Activated CD8-positive, alpha-beta T cell treated with anti-CD3 and anti-CD28 coated beads for 36 hours (primary cell): ENCODE measurements around the gene TNIK. TPM values are rescaled to one million over a fixed set of nuclear protein-coding genes. Genes with fewer than 3 reads are reported as not detected.

Experiments used
- ATAC-seq: fragments of 200-7000 bp; cut with Tn5 transposase; one replicate; pipeline ENCODE4 v1.10.0; 2021; ENCODE audit warnings: mild to moderate bottlenecking, moderate library complexity
- CTCF ChIA-PET: fragments of 350-600 bp; sonication (Branson Sonifier 250); formaldehyde crosslinking; loops from one replicate; lab custom pipeline; 2021; ENCODE audit warnings: antibody characterized with exemption; lab: Charles Lee
- POLR2A ChIA-PET: fragments of 350-600 bp; sonication (Branson Sonifier 250); formaldehyde crosslinking; loops from one replicate; lab custom pipeline; 2021; ENCODE audit warnings: antibody characterized with exemption; lab: Charles Lee
- DNase-seq: peaks from one replicate; pipeline ENCODE4 v3.0.0-alpha.2; 2020
- H3K27ac Mint-ChIP-seq: one replicate; pipeline ENCODE4 v1.8.0; 2021; ENCODE audit warnings: mild to moderate bottlenecking, mixed read lengths
- H3K27me3 Mint-ChIP-seq: one replicate; pipeline ENCODE4 v1.8.0; 2021; ENCODE audit warnings: mixed read lengths
- H3K36me3 Mint-ChIP-seq: one replicate; pipeline ENCODE4 v1.8.0; 2021; ENCODE audit warnings: low read depth, mixed read lengths
- H3K4me1 Mint-ChIP-seq: one replicate; pipeline ENCODE4 v1.8.0; 2021; ENCODE audit warnings: low read depth, mixed read lengths
- H3K4me3 Mint-ChIP-seq: one replicate; pipeline ENCODE4 v1.8.0; 2021; ENCODE audit warnings: mild to moderate bottlenecking, moderate library complexity, mixed read lengths
- H3K9me3 Mint-ChIP-seq: one replicate; pipeline ENCODE4 v1.8.0; 2021; ENCODE audit warnings: mixed read lengths
- CTCF ChIP-seq: fragments of 200-600 bp; IDR thresholded peaks from one replicate; pipeline ENCODE4 v1.8.0; 2022; ENCODE audit warnings: antibody characterized with exemption, mild to moderate bottlenecking
- intact Hi-C: fragments of 100-400 bp; cut with micrococcal nuclease; formaldehyde crosslinking; loops from one replicate; pipeline ENCODE4 v1.10.0; 2022
- total RNA-seq, 2 experiments: library from RNA; stranded (reverse); gene quantifications; one replicate each; pipeline ENCODE4 v1.2.3, GENCODE V29; 2021

TNIK gene
- total RNA-seq, 2 experiments from 2014 or later = 25.1 to 28.8 TPM

GRCh38 chr3:171365489-171365888 is 94.7 kb downstream of the TNIK start:
- DNase-seq (no peak), ATAC-seq (no peak)
- no peak for TF ChIP-seq CTCF
- Mint-ChIP-seq H3K4me1 (peaks cover 39% of the 10 kb centered on the region), H3K27me3 (no peaks in the 10 kb centered on the region), H3K27ac (no peak overlapping the region), H3K4me3 (no peak overlapping the region), H3K36me3 (peaks cover 13% of the 10 kb centered on the region), H3K9me3 (no peaks in the 10 kb centered on the region)
- POLR2A ChIA-PET = no interaction called here
- intact Hi-C loops = no loop called here
- CTCF ChIA-PET = no interaction called here

GRCh38 chr3:171364500-171364899 is 95.7 kb downstream of the TNIK start:
- no peak overlapping the region for H3K27ac Mint-ChIP-seq
- ATAC-seq = no peak
- TF ChIP-seq CTCF = no peak
- H3K4me3 Mint-ChIP-seq = no peak overlapping the region
- H3K9me3 Mint-ChIP-seq = no peaks in the 10 kb centered on the region
- peaks cover 13% of the 10 kb centered on the region for H3K36me3 Mint-ChIP-seq
- no peaks in the 10 kb centered on the region for H3K27me3 Mint-ChIP-seq
- intact Hi-C loops = no loop called here
- peaks cover 36% of the 10 kb centered on the region for H3K4me1 Mint-ChIP-seq
- ChIA-PET POLR2A (no interaction called here), CTCF (interaction anchor here (0.9 to 1.1 kb wide), 2 partner anchors 42 to 189 kb away, joined by 3 read pairs; no protein-coding TSS in a partner anchor)
- no peak for DNase-seq

GRCh38 chr3:171363202-171363601 is 97.0 kb downstream of the TNIK start:
- no peak for TF ChIP-seq CTCF
- CTCF ChIA-PET = interaction anchor here (0.9 kb wide), 1 partner anchor 35 kb away, joined by 3 read pairs; no protein-coding TSS in a partner anchor
- H3K4me1 Mint-ChIP-seq = peaks cover 38% of the 10 kb centered on the region

GRCh38 chr3:171362575-171362974 is 97.6 kb downstream of the TNIK start:
- no peaks in the 10 kb centered on the region for H3K27me3 Mint-ChIP-seq

More at GRCh38 chr3:171363202-171363601, 97.0 kb downstream of the TNIK start:
- H3K4me3 Mint-ChIP-seq = no peak overlapping the region
- intact Hi-C loops = no loop called here
- no peaks in the 10 kb centered on the region for H3K27me3 Mint-ChIP-seq
- no peaks in the 10 kb centered on the region for H3K9me3 Mint-ChIP-seq
- no peak for DNase-seq
- H3K36me3 Mint-ChIP-seq = peaks cover 8% of the 10 kb centered on the region
- ATAC-seq = no peak
- H3K27ac Mint-ChIP-seq = no peak overlapping the region
- POLR2A ChIA-PET = no interaction called here

GRCh38 chr3:171358881-171359198 is 101.4 kb downstream of the TNIK start:
- ChIA-PET CTCF (no interaction called here), POLR2A (no interaction called here)
- ATAC-seq = no peak
- H3K27ac Mint-ChIP-seq = no peak overlapping the region
- H3K36me3 Mint-ChIP-seq = no peaks in the 10 kb centered on the region
- DNase-seq = no peak
- TF ChIP-seq CTCF = no peak
- peaks cover 60% of the 10 kb centered on the region for H3K4me1 Mint-ChIP-seq
- intact Hi-C loops = no loop called here
- H3K27me3 Mint-ChIP-seq = no peaks in the 10 kb centered on the region
- no peak overlapping the region for H3K4me3 Mint-ChIP-seq
- no peaks in the 10 kb centered on the region for H3K9me3 Mint-ChIP-seq

More at GRCh38 chr3:171362575-171362974, 97.6 kb downstream of the TNIK start:
- Mint-ChIP-seq H3K9me3 (no peaks in the 10 kb centered on the region), H3K36me3 (peaks cover 5% of the 10 kb centered on the region), H3K27ac (no peak overlapping the region), H3K4me3 (no peak overlapping the region), H3K4me1 (peaks cover 36% of the 10 kb centered on the region)
- intact Hi-C loops = no loop called here
- no peak for TF ChIP-seq CTCF
- CTCF ChIA-PET = interaction anchor here (0.7 kb wide), 1 partner anchor 13 kb away, joined by 3 read pairs; no protein-coding TSS in a partner anchor
- ATAC-seq (no peak), DNase-seq (no peak)
- POLR2A ChIA-PET = no interaction called here
